SK-N-SH (cell line): ENCODE measurements around the gene GPAT2. TPM values are rescaled to one million over a fixed set of nuclear protein-coding genes. Genes with fewer than 3 reads are reported as not detected.

ENCODE experiments used
- CTCF ChIA-PET: fragments of 300-600, 350-600 bp; formaldehyde crosslinking; extraction: SDS; loops from one replicate; lab custom pipeline; 2021; lab: Yijun Ruan, JAX
- POLR2A ChIA-PET: fragments of 350-600 bp; sonication (Branson Sonifier 250); formaldehyde crosslinking; extraction: SDS; loops from one replicate; lab custom pipeline; 2020; ENCODE audit warnings: antibody characterized with exemption, inconsistent platforms; lab: Yijun Ruan, JAX
- DNase-seq: peaks from one replicate; pipeline ENCODE4 v3.0.0; 2012
- H2AFZ ChIP-seq: fragments of 200-600 bp; sonication (generic); 2 replicates; pipeline ENCODE4 v1.8.1; 2016; ENCODE audit warnings: antibody characterized with exemption, mild to moderate bottlenecking, low read depth
- H3F3A ChIP-seq: fragments of 200-600 bp; sonication (generic); replicated peaks from 2 replicates; pipeline ENCODE3; 2016; ENCODE audit warnings: antibody characterized with exemption, mild to moderate bottlenecking; ENCODE audit not compliant: insufficient read depth
- H3K27ac ChIP-seq, 2 experiments: fragments of 200-500 bp in 1 of 2; fragments of 200-600 bp in 1 of 2; sonication (Bioruptor generic) in 1 of 2; sonication (generic), shearing (Covaris generic) in 1 of 2; 2 replicates each; pipeline versions ENCODE4 v1.5.1 to v1.6.1; 2014 to 2016; ENCODE audit warnings: low read depth in 2 of 2, inconsistent platforms in 1 of 2, low read length in 1 of 2, mild to moderate bottlenecking in 1 of 2, mixed read lengths in 1 of 2
- H3K27me3 ChIP-seq: fragments of 200-600 bp; sonication (generic), shearing (Covaris generic); 2 replicates; pipeline ENCODE4 v1.6.1; 2016; ENCODE audit warnings: mixed run types; ENCODE audit not compliant: insufficient read depth
- H3K36me3 ChIP-seq, 2 experiments: fragments of 200-500 bp in 1 of 2; fragments of 200-600 bp in 1 of 2; sonication (Bioruptor generic) in 1 of 2; sonication (generic) in 1 of 2; replicated peaks in 1 of 2; 2 replicates each; pipeline versions ENCODE3 to v1.5.1; 2014 to 2016; ENCODE audit warnings: low read length in 1 of 2, mild to moderate bottlenecking in 1 of 2; ENCODE audit not compliant: insufficient read depth in 2 of 2, control insufficient read depth in 1 of 2
- H3K4me1 ChIP-seq, 2 experiments: fragments of 200-500 bp in 1 of 2; fragments of 200-600 bp in 1 of 2; sonication (Bioruptor generic) in 1 of 2; sonication (generic), shearing (Covaris generic) in 1 of 2; 2 replicates each; pipeline versions ENCODE4 v1.5.1 to v1.6.1; 2014 to 2016; ENCODE audit warnings: low read depth in 1 of 2, low read length in 1 of 2, mixed run types in 1 of 2; ENCODE audit not compliant: insufficient read depth in 2 of 2, control insufficient read depth in 1 of 2
- H3K4me2 ChIP-seq: fragments of 200-600 bp; sonication (generic), shearing (Covaris generic); 2 replicates; pipeline ENCODE4 v1.6.1; 2017; ENCODE audit warnings: mixed run types
- H3K4me3 ChIP-seq, 2 experiments: fragments of 200-500 bp in 1 of 2; fragments of 200-600 bp in 1 of 2; sonication (Bioruptor generic) in 1 of 2; sonication (generic), shearing (Covaris generic) in 1 of 2; 2 replicates each; pipeline versions ENCODE4 v1.5.1 to v1.8.1; 2014 to 2016; ENCODE audit warnings: low read depth in 2 of 2, inconsistent platforms in 1 of 2, low read length in 1 of 2, mild to moderate bottlenecking in 1 of 2, mixed read lengths in 1 of 2, moderate library complexity in 1 of 2
- H3K79me2 ChIP-seq: fragments of 200-600 bp; sonication (generic); 2 replicates; pipeline ENCODE4 v1.8.1; 2017; ENCODE audit warnings: mild to moderate bottlenecking; ENCODE audit not compliant: insufficient read depth
- H3K9ac ChIP-seq: fragments of 200-600 bp; sonication (generic); 2 replicates; pipeline ENCODE4 v1.6.1; 2017; ENCODE audit warnings: mixed run types
- H3K9me2 ChIP-seq: fragments of 200-600 bp; sonication (generic); 2 replicates; pipeline ENCODE4 v1.6.1; 2017; ENCODE audit warnings: mixed run types
- H3K9me3 ChIP-seq: fragments of 200-600 bp; sonication (generic); 2 replicates; pipeline ENCODE4 v1.6.1; 2017; ENCODE audit warnings: mixed run types, mild to moderate bottlenecking, moderate library complexity
- H4K20me1 ChIP-seq: fragments of 200-600 bp; sonication (generic); 2 replicates; pipeline ENCODE4 v1.6.1; 2017; ENCODE audit warnings: mild to moderate bottlenecking, mixed run types; ENCODE audit not compliant: insufficient read depth
- ELF1 ChIP-seq: IDR thresholded peaks from 2 replicates; pipeline ENCODE4 v1.4.0; 2012
- EP300 ChIP-seq, 2 experiments: IDR thresholded peaks; 2 replicates each; pipeline versions ENCODE4 v1.4.0 to v1.6.1; 2012; ENCODE audit warnings: borderline replicate concordance in 1 of 2, low read depth in 1 of 2, low read length in 1 of 2
- EZH2phosphoT487 ChIP-seq: fragments of 200-600 bp; sonication (generic); IDR thresholded peaks from 2 replicates; pipeline ENCODE4 v1.6.1; 2017; ENCODE audit warnings: low read depth, mixed run types, mild to moderate bottlenecking, antibody characterized with exemption, moderate library complexity, borderline replicate concordance
- FOXJ3 ChIP-seq: sonication (generic); formaldehyde crosslinking; IDR thresholded peaks from 2 replicates; pipeline ENCODE4 v1.5.1; 2020; ENCODE audit warnings: mild to moderate bottlenecking, missing genetic modification reagents
- GABPA ChIP-seq: IDR thresholded peaks from 2 replicates; pipeline ENCODE4 v1.4.0; 2012; ENCODE audit warnings: low read depth, mild to moderate bottlenecking
- JUND ChIP-seq: IDR thresholded peaks from 2 replicates; pipeline ENCODE4 v1.4.0; 2012
- NRF1 ChIP-seq: IDR thresholded peaks from 2 replicates; pipeline ENCODE4 v1.6.1; 2012; ENCODE audit warnings: low read depth, mild to moderate bottlenecking, low read length
- POLR2AphosphoS5 ChIP-seq: IDR thresholded peaks from 2 replicates; pipeline ENCODE4 v1.6.1; 2012; ENCODE audit warnings: low read depth, low read length
- RAD21 ChIP-seq: IDR thresholded peaks from 2 replicates; pipeline ENCODE4 v1.6.1; 2012; ENCODE audit warnings: mild to moderate bottlenecking, low read length
- RCOR1 ChIP-seq: fragments of 150-350 bp; IDR thresholded peaks from 2 replicates; pipeline ENCODE4 v1.6.1; 2017; ENCODE audit warnings: antibody characterized with exemption, low read length
- SIN3A ChIP-seq: IDR thresholded peaks from 2 replicates; pipeline ENCODE4 v1.6.1; 2012; ENCODE audit warnings: low read depth, mild to moderate bottlenecking, low read length, moderate library complexity, borderline replicate concordance
- TCF12 ChIP-seq: IDR thresholded peaks from 2 replicates; pipeline ENCODE4 v1.4.0; 2012
- TEAD4 ChIP-seq: IDR thresholded peaks from 2 replicates; pipeline ENCODE4 v1.4.0; 2012; ENCODE audit warnings: mild to moderate bottlenecking, borderline replicate concordance; ENCODE audit not compliant: insufficient read depth
- WGBS: methylation state at CpG from one replicate; pipeline ENCODE4 v1.1.6; 2017; ENCODE audit warnings: low lambda C conversion rate; 5-methylcytosine and 5-hydroxymethylcytosine counted together
- polyA plus RNA-seq, 3 experiments: library from polyadenylated mRNA; depleted of rRNA; stranded (reverse); fragments of >200 nt; gene quantifications; 2 replicates each; pipeline ENCODE4 v1.2.3, GENCODE V29; 2012
- TF ChIP-seq, protein P1 (sequence below): IDR thresholded peaks from 2 replicates; pipeline ENCODE4 v1.4.0; 2012; ENCODE audit warnings: low read depth
- TF ChIP-seq, protein P2 (sequence below): IDR thresholded peaks from 2 replicates; pipeline ENCODE4 v1.6.1; 2012; ENCODE audit warnings: mild to moderate bottlenecking, low read depth, low read length, moderate library complexity
- TF ChIP-seq, protein P3 (sequence below): fragments of 200-600 bp; sonication (generic); IDR thresholded peaks from 2 replicates; pipeline ENCODE4 v1.6.1; 2017; ENCODE audit warnings: antibody characterized with exemption, mild to moderate bottlenecking, moderate library complexity
- TF ChIP-seq, protein P4 (sequence below): IDR thresholded peaks from 2 replicates; pipeline ENCODE4 v1.4.0; 2012; ENCODE audit warnings: low read depth, borderline replicate concordance
- TF ChIP-seq, protein P5 (sequence below): fragments of 150-350 bp; IDR thresholded peaks from 2 replicates; pipeline ENCODE4 v1.6.1; 2017; ENCODE audit warnings: antibody characterized with exemption, low read length, low read depth, borderline replicate concordance
- TF ChIP-seq, protein P6 (sequence below): IDR thresholded peaks from 2 replicates; pipeline ENCODE4; 2012
- TF ChIP-seq, protein P7 (sequence below): fragments of 150-350 bp; IDR thresholded peaks from 2 replicates; pipeline ENCODE4 v1.6.1; 2016; ENCODE audit warnings: mild to moderate bottlenecking, low read depth, low read length

Gene GPAT2
- polyA plus RNA-seq, 1 of the 3 experiments (the other 2 are of a cell fraction): not detected

DNA sequence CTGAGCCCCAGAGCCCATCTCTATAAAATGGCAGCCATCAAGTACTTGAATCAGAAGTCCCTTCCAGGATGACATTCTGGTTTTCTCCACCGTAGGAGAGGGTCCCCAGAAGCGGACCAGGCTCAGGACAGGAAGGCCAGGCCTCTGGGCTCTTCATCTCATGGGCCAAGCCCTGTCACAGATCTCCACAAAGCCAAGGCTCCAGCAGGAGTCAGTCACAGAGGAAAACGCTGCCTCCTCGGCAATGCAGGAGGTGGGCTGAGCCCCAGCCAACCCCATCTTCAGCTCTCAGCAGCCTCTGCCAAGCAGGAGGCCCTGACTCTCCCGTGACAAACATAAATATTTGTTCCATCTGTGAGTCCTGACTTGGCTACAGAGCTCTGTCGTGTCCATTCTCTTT, 39.4 kb upstream of the GPAT2 start:
- no peaks in the 10 kb centered on the region for H3K27me3 ChIP-seq
- H4K20me1 ChIP-seq: no peaks in the 10 kb centered on the region
- no peak overlapping the region for H3K4me3 ChIP-seq
- no peak overlapping the region for H3K9ac ChIP-seq
- TF ChIP-seq POLR2AphosphoS5 (no peak), FOXJ3 (CRISPR knock-in tag) (no peak), EP300 (IDR thresholded peaks at IDR 0.05; ENCODE audit: borderline replicate concordance in 1 of 2, low read depth in 1 of 2, low read length in 1 of 2) (no peak), TCF12 (no peak), EZH2phosphoT487 (no peak), GABPA (no peak), SIN3A (no peak), RCOR1 (no peak), ELF1 (no peak), RAD21 (no peak), JUND (no peak), TEAD4 (no peak), NRF1 (no peak)
- TF ChIP-seq, protein P1, sequence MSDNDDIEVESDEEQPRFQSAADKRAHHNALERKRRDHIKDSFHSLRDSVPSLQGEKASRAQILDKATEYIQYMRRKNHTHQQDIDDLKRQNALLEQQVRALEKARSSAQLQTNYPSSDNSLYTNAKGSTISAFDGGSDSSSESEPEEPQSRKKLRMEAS: no peak
- TF ChIP-seq, protein P2, sequence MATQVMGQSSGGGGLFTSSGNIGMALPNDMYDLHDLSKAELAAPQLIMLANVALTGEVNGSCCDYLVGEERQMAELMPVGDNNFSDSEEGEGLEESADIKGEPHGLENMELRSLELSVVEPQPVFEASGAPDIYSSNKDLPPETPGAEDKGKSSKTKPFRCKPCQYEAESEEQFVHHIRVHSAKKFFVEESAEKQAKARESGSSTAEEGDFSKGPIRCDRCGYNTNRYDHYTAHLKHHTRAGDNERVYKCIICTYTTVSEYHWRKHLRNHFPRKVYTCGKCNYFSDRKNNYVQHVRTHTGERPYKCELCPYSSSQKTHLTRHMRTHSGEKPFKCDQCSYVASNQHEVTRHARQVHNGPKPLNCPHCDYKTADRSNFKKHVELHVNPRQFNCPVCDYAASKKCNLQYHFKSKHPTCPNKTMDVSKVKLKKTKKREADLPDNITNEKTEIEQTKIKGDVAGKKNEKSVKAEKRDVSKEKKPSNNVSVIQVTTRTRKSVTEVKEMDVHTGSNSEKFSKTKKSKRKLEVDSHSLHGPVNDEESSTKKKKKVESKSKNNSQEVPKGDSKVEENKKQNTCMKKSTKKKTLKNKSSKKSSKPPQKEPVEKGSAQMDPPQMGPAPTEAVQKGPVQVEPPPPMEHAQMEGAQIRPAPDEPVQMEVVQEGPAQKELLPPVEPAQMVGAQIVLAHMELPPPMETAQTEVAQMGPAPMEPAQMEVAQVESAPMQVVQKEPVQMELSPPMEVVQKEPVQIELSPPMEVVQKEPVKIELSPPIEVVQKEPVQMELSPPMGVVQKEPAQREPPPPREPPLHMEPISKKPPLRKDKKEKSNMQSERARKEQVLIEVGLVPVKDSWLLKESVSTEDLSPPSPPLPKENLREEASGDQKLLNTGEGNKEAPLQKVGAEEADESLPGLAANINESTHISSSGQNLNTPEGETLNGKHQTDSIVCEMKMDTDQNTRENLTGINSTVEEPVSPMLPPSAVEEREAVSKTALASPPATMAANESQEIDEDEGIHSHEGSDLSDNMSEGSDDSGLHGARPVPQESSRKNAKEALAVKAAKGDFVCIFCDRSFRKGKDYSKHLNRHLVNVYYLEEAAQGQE: no peak
- TF ChIP-seq, protein P3, sequence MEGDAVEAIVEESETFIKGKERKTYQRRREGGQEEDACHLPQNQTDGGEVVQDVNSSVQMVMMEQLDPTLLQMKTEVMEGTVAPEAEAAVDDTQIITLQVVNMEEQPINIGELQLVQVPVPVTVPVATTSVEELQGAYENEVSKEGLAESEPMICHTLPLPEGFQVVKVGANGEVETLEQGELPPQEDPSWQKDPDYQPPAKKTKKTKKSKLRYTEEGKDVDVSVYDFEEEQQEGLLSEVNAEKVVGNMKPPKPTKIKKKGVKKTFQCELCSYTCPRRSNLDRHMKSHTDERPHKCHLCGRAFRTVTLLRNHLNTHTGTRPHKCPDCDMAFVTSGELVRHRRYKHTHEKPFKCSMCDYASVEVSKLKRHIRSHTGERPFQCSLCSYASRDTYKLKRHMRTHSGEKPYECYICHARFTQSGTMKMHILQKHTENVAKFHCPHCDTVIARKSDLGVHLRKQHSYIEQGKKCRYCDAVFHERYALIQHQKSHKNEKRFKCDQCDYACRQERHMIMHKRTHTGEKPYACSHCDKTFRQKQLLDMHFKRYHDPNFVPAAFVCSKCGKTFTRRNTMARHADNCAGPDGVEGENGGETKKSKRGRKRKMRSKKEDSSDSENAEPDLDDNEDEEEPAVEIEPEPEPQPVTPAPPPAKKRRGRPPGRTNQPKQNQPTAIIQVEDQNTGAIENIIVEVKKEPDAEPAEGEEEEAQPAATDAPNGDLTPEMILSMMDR: no peak
- TF ChIP-seq, protein P4, sequence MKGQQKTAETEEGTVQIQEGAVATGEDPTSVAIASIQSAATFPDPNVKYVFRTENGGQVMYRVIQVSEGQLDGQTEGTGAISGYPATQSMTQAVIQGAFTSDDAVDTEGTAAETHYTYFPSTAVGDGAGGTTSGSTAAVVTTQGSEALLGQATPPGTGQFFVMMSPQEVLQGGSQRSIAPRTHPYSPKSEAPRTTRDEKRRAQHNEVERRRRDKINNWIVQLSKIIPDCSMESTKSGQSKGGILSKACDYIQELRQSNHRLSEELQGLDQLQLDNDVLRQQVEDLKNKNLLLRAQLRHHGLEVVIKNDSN: no peak
- TF ChIP-seq, protein P5, sequence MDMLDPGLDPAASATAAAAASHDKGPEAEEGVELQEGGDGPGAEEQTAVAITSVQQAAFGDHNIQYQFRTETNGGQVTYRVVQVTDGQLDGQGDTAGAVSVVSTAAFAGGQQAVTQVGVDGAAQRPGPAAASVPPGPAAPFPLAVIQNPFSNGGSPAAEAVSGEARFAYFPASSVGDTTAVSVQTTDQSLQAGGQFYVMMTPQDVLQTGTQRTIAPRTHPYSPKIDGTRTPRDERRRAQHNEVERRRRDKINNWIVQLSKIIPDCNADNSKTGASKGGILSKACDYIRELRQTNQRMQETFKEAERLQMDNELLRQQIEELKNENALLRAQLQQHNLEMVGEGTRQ: no peak
- TF ChIP-seq, protein P6, sequence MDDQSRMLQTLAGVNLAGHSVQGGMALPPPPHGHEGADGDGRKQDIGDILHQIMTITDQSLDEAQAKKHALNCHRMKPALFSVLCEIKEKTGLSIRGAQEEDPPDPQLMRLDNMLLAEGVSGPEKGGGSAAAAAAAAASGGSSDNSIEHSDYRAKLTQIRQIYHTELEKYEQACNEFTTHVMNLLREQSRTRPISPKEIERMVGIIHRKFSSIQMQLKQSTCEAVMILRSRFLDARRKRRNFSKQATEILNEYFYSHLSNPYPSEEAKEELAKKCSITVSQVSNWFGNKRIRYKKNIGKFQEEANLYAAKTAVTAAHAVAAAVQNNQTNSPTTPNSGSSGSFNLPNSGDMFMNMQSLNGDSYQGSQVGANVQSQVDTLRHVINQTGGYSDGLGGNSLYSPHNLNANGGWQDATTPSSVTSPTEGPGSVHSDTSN: no peak
- TF ChIP-seq, protein P7, sequence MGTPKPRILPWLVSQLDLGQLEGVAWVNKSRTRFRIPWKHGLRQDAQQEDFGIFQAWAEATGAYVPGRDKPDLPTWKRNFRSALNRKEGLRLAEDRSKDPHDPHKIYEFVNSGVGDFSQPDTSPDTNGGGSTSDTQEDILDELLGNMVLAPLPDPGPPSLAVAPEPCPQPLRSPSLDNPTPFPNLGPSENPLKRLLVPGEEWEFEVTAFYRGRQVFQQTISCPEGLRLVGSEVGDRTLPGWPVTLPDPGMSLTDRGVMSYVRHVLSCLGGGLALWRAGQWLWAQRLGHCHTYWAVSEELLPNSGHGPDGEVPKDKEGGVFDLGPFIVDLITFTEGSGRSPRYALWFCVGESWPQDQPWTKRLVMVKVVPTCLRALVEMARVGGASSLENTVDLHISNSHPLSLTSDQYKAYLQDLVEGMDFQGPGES: no peak
- H3K9me2 ChIP-seq: no peaks in the 10 kb centered on the region
- DNase-seq: no peak
- 25% methylated on average over 4 of the region's 6 CpGs for WGBS
- CTCF ChIA-PET: interaction anchor here (1.0 to 2.1 kb wide), 5 partner anchors 8 to 82 kb away, joined by 3 to 9 read pairs (median 5); partner anchors contain the start of gene ADRA2B
- H3K4me2 ChIP-seq: no peak overlapping the region
- H3F3A ChIP-seq: no peaks in the 10 kb centered on the region
- H3K9me3 ChIP-seq: no peaks in the 10 kb centered on the region; the same call in 1 of the 2 replicates
- no peak overlapping the region for H3K27ac ChIP-seq
- peaks cover 0 to 16% of the 10 kb centered on the region in 2 experiments; a peak in 1 of 4 replicates for H3K4me1 ChIP-seq
- POLR2A ChIA-PET: no interaction called here
- no peaks in the 10 kb centered on the region for H3K79me2 ChIP-seq
- H2AFZ ChIP-seq: no peak overlapping the region
- H3K36me3 ChIP-seq: no peaks in the 10 kb centered on the region
